ENCODE data around the gene C7orf57. TPM values are rescaled to one million over a fixed set of nuclear protein-coding genes. Genes with fewer than 3 reads are reported as not detected.
"Not testable (repeated sequence)": the region's sequence is repeated elsewhere in the genome, so short reads cannot be mapped to it uniquely, and the experiment has no call there.

Gene C7orf57
- polyA plus RNA-seq, 6 donors from 2014 or later: not detected

DNA sequence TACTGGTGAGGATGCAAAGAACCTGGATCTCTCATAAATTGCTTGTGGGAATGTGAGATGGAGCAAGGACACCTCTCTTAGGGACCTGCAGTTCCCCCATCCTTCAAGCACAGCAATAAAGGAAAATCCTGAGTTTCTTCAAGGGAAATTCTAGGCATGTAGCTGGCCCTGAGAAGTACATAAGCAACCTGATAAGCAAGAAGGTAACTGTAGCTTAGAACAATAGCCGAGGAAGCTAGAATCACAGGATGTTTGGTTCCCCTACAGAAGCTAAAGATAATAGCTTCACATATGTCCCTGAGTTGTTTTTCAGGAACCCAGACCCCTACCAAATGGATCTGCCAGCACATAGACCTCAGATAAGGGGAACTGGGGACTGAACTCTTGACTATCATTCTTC is 42.1 kb downstream of the C7orf57 start:
- DNase-seq: no peak
- Mint-ChIP-seq H3K27ac (no peak overlapping the region), H3K4me3 (no peak overlapping the region), H3K9me3 (peaks cover 0 to 3% (median 0%) of the 10 kb centered on the region in 7 donors), H3K36me3 (peaks cover 0 to 7% of the 10 kb centered on the region in 2 donors), H3K4me1 (no peaks in the 10 kb centered on the region), H3K27me3 (peaks cover 17 to 34% (median 28%) of the 10 kb centered on the region in 3 donors)
- ATAC-seq (ENCODE audit: low read depth in 2 of 2): no peak

DNA sequence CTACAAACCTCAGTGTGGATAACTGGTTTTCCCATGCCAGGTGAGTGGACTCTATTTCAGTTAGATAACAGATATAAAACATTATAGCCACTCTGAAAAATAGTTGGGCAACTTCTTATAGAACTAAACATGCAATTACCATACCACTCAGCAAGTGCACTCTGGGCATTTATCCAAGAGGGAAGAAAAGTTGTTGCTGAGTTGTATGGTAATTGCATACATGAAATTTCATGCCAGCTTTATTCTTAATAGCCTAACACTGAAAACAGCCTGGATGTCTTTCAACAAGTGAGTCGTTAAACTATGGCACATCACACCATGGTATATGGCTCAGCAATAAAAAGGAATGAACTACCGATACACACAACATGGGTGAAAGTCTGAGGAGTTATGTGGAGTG is 43.1 kb downstream of the C7orf57 start:
- Mint-ChIP-seq H3K27ac (no peak overlapping the region), H3K4me3 (no peak overlapping the region), H3K27me3 (peaks cover 17 to 34% (median 31%) of the 10 kb centered on the region in 3 donors), H3K36me3 (peaks cover 0 to 7% of the 10 kb centered on the region in 2 donors), H3K9me3 (peaks cover 0 to 3% (median 0%) of the 10 kb centered on the region in 7 donors), H3K4me1 (no peaks in the 10 kb centered on the region)
- DNase-seq (no peak), ATAC-seq (ENCODE audit: low read depth in 2 of 2) (no peak)

DNA sequence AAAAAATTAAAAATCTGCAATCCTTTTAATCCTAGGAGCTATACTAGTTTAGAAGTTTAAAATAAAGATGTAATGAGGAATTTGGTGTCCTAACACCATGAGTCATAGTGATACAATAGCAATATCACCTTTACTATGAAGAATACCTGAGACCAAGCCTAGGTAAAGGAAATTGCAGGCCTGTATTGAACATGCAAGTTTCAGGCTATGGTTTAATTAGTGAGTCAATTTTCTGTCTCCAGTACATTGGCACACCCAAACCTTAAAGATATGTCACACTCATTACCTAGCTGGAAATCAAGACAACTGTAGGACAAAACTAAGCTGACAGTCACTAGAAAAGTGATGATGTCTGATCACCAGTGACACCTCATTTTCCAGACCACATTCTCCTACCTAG is 47.0 kb downstream of the C7orf57 start:
- H3K4me1 Mint-ChIP-seq: peaks cover 0 to 14% (median 4%) of the 10 kb centered on the region in 3 donors
- H3K27ac Mint-ChIP-seq; H3K9me3 Mint-ChIP-seq; H3K36me3 Mint-ChIP-seq; H3K4me3 Mint-ChIP-seq; ATAC-seq (ENCODE audit: low read depth in 2 of 2); DNase-seq: not testable (repeated sequence)
- peaks cover 15 to 25% (median 21%) of the 10 kb centered on the region in 3 donors for H3K27me3 Mint-ChIP-seq

DNA sequence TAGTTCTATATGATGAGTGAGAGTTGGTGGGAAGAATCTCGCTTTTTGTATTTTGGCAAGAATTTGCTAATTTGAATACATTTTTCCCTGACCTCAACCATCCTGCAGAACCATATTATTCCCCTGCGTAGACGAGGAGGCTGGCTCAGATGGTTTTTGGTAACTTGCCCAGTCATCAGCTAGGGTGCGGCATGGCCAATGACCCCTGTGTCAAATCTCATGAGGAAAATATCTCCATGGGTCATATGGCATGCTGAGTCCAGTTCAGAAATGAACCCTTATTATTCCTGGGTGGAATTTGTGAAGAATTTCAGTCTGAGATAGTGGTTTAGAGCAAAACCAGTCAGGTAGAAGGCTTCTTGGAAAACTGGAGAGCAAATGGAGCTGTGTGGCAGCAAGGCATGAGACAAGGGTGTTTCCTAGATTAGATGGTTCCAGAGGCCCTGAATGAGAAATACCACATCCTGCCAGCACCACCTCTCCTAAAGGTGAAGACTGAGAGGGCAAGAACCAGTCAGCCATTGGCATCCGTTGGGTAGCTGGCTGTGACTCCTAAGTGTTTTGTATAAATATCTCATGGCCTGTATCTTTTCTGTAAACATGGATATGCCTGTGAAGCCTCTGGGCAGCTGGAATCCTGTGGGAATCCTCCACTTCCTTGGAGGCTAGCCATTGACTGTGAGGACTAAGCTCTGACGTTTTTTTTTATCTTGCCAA is 47.9 kb downstream of the C7orf57 start:
- H3K9me3 Mint-ChIP-seq: peaks cover 0 to 3% (median 0%) of the 10 kb centered on the region in 7 donors
- H3K4me3 Mint-ChIP-seq: peak overlapping the region in 1 of 8 donors; percentile 15
- H3K36me3 Mint-ChIP-seq: peaks cover 0 to 7% of the 10 kb centered on the region in 2 donors
- DNase-seq: no peak
- peaks cover 9 to 24% (median 21%) of the 10 kb centered on the region in 3 donors for H3K27me3 Mint-ChIP-seq
- peaks cover 0 to 14% (median 4%) of the 10 kb centered on the region in 3 donors for H3K4me1 Mint-ChIP-seq
- ATAC-seq (ENCODE audit: low read depth in 2 of 2): no peak
- no peak overlapping the region for H3K27ac Mint-ChIP-seq

DNA sequence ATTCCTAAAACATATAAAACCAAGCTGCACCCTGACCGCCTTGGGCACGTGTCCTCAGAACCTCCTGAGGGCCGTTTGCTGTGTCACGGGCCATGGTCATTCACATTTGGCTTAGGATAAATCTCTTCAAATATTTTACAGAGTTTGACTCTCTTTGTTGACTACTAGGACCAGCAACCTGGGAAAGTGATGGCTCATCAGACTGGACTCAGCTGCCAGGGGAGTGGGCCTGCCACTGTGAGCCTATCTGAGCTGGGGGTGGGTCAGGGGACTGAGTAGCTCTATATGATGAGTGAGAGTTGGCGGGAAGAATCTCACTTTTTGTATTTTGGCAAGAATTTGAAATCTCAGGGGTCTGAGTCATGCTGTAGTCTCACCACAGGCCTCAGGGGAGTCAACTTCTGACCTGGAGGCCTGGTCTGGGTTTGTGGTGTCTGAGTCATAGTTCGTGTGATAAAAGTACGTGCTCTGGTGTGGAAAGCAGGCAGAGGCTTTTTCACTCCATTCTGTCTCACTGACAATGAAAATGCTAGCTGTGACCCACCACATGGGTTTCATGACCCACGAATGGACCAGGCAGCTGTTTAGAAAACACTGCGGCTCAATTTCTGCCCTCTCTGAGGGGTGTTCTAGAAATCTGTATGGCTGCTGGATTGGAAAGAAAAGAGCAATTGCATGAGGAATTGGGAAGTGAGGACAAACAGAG is 49.5 kb downstream of the C7orf57 start:
- H3K9me3 Mint-ChIP-seq: no peaks in the 10 kb centered on the region
- no peaks in the 10 kb centered on the region for H3K36me3 Mint-ChIP-seq
- H3K27me3 Mint-ChIP-seq: peaks cover 4 to 10% (median 8%) of the 10 kb centered on the region in 3 donors
- no peak for DNase-seq
- no peak for ATAC-seq (ENCODE audit: low read depth in 2 of 2)
- no peak overlapping the region for H3K4me3 Mint-ChIP-seq
- peak overlapping the region in 4 of 6 donors; percentile 3 to 73 (median 22) for H3K27ac Mint-ChIP-seq
- peaks cover 7 to 18% (median 13%) of the 10 kb centered on the region in 3 donors for H3K4me1 Mint-ChIP-seq

DNA sequence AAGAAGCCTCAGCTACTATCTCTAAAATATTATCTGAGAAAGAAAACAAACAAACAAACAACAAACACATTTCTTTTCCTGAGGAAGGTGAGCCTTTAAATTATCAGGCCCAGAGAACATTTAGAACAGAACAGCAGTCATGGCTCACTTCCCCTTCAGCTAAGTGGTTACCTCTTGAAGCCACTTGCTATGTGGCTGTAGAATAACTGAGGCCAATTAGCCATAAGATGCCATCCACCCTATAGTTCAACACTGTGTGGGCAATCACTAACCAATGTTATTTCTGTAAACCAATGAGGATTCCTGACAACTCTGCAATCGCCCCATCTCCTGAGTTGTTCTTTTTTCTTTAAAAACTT is 50.1 kb downstream of the C7orf57 start:
- DNase-seq: no peak
- H3K4me3 Mint-ChIP-seq: no peak overlapping the region
- no peaks in the 10 kb centered on the region for H3K36me3 Mint-ChIP-seq
- peaks cover 9 to 21% (median 13%) of the 10 kb centered on the region in 3 donors for H3K4me1 Mint-ChIP-seq
- peaks cover 3 to 9% (median 4%) of the 10 kb centered on the region in 3 donors for H3K27me3 Mint-ChIP-seq
- no peak for ATAC-seq (ENCODE audit: low read depth in 2 of 2)
- H3K27ac Mint-ChIP-seq: peak overlapping the region in 3 of 6 donors; percentile 14 to 73 (median 25)
- no peaks in the 10 kb centered on the region for H3K9me3 Mint-ChIP-seq

DNA sequence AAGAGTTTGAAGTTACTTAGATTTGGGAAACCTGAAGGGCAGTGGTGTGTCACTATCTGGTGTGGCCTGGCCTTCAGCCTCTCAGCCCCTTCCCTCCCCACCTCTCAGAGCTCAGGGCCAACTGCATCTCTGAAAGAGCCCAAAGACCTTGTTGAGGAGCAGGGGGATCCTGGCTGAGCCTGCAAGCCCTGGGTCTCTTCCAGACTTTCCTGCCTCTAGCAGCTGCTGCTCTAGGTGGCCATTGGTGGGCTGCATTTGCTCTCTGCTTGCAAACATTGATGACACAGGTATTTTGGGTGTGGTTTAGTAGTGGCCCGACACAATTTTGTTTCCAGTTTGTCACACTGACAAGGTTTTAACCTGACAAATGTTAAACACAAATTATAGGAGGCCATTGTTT is 50.6 kb downstream of the C7orf57 start:
- Mint-ChIP-seq H3K4me1 (peaks cover 13 to 23% (median 13%) of the 10 kb centered on the region in 3 donors), H3K4me3 (peak overlapping the region in 1 of 8 donors; percentile 56), H3K9me3 (no peaks in the 10 kb centered on the region), H3K27ac (no peak overlapping the region), H3K36me3 (no peaks in the 10 kb centered on the region), H3K27me3 (peaks cover 0 to 13% (median under 1%) of the 10 kb centered on the region in 3 donors)
- DNase-seq (no peak), ATAC-seq (ENCODE audit: low read depth in 2 of 2) (no peak)

DNA sequence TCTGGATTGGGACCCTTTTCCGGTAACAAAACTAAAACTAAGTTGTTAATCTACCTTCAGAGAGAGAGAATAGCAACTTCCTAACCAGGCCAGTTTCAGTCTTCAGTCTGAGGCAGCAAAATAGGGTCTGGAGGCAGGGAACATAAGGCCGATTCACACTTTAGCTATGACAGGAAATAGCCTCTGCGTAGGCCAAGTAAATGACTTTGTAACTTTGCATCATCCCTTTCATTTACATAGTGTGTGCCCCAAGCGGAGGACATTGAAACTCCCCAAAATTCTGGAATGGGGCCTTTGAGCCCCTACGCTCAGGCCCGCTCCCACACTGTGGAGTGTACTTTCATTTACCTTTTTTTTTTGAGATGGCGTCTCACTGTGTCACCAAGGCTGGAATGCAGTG is 52.0 kb downstream of the C7orf57 start:
- Mint-ChIP-seq H3K4me1 (peaks cover 13 to 23% (median 13%) of the 10 kb centered on the region in 3 donors), H3K27ac (peak overlapping the region in 2 of 6 donors; percentile 16 to 23), H3K9me3 (no peaks in the 10 kb centered on the region), H3K36me3 (no peaks in the 10 kb centered on the region), H3K4me3 (peak overlapping the region in 5 of 8 donors; percentile 6 to 69 (median 47)), H3K27me3 (peaks cover 0 to 13% (median 0%) of the 10 kb centered on the region in 3 donors)
- ATAC-seq (ENCODE audit: low read depth in 2 of 2) (no peak), DNase-seq (no peak)

DNA sequence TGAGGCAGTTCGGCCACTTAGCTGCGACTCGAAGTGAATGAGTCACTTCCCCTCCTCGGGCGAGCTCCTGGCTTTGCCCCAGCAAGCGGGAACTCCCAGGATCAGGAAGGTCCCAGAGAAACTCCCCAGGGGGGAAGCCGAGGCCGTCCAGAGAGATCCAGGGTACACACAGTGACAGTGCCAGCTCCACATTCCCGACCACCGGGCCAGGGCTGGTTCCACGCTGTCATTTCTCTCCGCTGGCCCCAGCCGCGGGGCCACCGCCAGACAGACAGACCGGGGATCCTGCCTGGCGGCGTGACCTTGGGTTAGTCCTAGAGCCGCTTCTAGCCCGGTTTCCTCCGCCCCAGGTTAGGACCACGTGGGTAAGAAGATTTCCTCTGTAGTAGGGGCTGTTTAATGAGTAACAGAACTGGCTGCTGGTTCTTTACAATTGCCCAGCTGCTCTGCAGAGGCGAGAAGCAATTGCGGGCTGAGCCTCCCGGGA is 53.3 kb downstream of the C7orf57 start:
- peaks cover 0 to 7% (median 0%) of the 10 kb centered on the region in 3 donors for H3K27me3 Mint-ChIP-seq
- no peaks in the 10 kb centered on the region for H3K36me3 Mint-ChIP-seq
- no peak for DNase-seq
- peaks cover 13 to 23% (median 13%) of the 10 kb centered on the region in 3 donors for H3K4me1 Mint-ChIP-seq
- peak overlapping the region; percentile 82 to 97 (median 90) for H3K4me3 Mint-ChIP-seq
- peak; percentile 74 to 75 for ATAC-seq (ENCODE audit: low read depth in 2 of 2)
- H3K27ac Mint-ChIP-seq: peak overlapping the region in 4 of 6 donors; percentile 74 to 93 (median 75)
- H3K9me3 Mint-ChIP-seq: no peaks in the 10 kb centered on the region

DNA sequence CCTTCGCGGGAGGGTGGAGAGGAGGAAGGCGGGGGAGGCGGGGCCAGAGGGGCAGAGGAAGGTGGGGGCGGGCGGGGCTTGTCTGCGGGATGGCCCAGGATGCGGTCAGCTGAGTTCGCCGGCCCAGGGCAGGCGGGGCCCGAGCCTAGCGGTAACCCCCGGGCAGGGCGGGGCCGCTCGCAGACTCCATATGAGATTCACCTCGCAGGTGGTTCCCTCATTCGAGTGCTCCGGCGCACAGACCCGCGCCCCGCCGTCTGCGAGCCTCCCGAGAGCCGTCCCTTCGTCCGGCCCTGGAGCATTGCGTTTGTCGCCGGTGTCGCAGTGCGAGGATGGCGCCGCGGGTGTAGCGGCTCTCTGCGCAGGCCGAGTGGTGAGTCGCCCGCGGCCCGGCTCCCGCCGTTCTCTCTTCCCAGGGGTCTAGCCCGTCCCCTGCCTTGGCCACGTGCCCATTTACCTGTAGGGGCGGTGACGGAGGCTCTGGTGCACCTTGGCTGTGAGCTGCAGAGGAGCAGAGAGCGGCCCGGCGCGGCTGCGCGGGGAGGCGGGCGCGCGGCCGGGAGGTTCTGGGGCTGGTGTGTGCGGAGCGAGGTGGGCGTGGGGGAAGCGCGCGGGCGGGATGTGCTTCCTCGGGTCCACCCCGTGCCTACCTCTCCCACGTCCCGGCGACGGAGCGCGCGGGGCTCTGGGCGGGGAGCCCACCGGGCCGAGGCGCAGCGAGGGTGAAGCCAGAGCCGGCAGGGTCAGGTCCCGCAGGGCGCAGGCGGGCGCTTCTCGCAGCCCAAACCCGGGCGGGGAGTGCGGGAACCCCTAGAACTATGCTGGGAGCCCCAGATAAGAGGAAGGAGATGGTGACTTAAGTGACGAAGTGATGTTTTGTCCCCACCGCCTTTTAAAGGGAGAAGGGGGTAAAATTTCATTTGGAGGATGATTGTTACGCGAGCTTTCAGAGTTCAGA is 54.0 kb downstream of the C7orf57 start, which contains the start of gene UPP1:
UPP1 (plus strand) TSS at position 220 of the 958 bp plus-strand sequence. CDS start 5,519 bp downstream, outside the sequence.
- H3K27ac Mint-ChIP-seq: peak within 1 kb of the TSS in 4 of 6 donors; percentile 74 to 93 (median 75)
- ATAC-seq (ENCODE audit: low read depth in 2 of 2) (peak; percentile 75 to 76), DNase-seq (peak; percentile 59)
- H3K27me3 Mint-ChIP-seq: peaks cover 0 to 7% (median 0%) of the 10 kb centered on the region in 3 donors
- peak within 1 kb of the TSS; percentile 82 to 97 (median 90) for H3K4me3 Mint-ChIP-seq
- no peaks in the 10 kb centered on the region for H3K9me3 Mint-ChIP-seq
- H3K36me3 Mint-ChIP-seq: no peaks in the 10 kb centered on the region
- H3K4me1 Mint-ChIP-seq: peaks cover 13 to 23% (median 13%) of the 10 kb centered on the region in 3 donors

DNA sequence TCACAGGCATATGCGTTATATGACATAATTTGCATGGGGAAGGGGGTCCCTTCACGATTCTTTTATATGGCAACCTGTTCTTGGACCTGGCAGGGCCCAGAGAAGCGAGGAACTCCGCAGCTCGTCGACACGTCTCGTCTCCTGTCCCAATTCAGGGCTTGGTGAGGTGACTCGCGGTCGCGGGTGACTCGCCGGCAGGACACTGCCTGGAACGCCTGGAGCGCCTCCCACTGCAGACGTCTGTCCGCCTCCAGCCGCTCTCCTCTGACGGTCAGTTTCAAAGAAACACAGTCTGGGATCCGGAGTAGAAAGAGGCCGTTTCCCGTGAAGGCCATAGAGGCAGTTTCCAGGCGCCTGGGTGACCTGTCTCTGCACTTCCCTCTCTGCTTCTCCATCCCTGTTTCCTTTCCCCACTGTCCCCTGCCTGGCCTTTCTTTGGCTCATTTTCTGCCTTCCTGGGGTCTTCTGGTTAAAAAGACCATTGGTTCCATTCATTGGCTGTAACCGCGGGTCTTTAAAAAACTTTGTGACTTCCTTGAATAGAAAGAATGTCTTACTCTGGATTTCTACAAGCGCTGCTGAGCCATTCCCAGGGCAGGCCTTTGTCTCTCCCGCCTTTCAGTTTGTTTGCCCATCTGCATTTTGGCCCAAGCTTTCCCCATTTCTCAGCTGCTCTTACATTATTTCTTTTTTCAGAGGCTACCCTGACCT is 54.9 kb downstream of the C7orf57 start:
- H3K27me3 Mint-ChIP-seq: peaks cover 0 to 11% (median 0%) of the 10 kb centered on the region in 3 donors
- no peaks in the 10 kb centered on the region for H3K9me3 Mint-ChIP-seq
- DNase-seq (no peak), ATAC-seq (ENCODE audit: low read depth in 2 of 2) (no peak)
- peaks cover 13 to 17% (median 16%) of the 10 kb centered on the region in 3 donors for H3K4me1 Mint-ChIP-seq
- H3K4me3 Mint-ChIP-seq: peak overlapping the region; percentile 82 to 96 (median 90)
- H3K27ac Mint-ChIP-seq: peak overlapping the region in 2 of 6 donors; percentile 85 to 98
- no peaks in the 10 kb centered on the region for H3K36me3 Mint-ChIP-seq

All from naive B cell (primary cell).